NCI-H1092 treated with DMSO at 0.1 percent for 48 hours (cell line): ENCODE data around the gene HS6ST3.

Experiments used
- DNase-seq: peaks from one replicate; lab custom pipeline; 2025; lab: John Stamatoyannopoulos, UW

The HS6ST3 gene

DNA sequence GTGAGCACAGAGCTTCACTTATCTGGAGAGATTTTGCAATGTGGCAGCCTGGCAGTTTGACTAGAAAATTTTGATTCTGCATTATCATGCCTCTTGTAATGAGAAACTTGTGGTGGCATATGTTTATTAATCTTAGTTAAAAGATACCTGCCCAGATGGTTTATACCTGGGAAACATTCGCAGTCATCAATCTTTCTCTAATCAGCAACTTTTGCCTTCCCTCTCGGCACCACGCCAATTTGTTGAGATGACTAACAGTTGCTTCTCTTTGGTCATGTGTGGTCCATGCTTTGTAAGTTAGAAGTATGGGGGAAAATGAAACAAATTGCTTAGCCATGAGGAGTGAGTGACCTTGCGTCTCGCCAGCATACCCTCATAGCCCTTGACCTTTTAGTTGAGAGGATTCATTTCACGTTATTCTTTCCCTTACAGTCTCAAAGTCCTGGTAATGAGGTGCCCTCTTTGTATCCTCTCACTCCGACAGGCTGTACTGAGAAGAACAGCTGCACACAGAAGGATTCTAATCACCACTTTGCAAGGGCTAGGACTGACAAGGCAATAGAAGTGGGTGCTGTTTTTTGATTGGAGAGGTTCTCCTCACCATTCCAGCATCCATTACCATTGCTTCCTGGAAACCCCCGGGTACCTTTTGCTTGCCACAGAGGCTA, 703.0 kb downstream of the HS6ST3 start:
- no peak for DNase-seq

DNA sequence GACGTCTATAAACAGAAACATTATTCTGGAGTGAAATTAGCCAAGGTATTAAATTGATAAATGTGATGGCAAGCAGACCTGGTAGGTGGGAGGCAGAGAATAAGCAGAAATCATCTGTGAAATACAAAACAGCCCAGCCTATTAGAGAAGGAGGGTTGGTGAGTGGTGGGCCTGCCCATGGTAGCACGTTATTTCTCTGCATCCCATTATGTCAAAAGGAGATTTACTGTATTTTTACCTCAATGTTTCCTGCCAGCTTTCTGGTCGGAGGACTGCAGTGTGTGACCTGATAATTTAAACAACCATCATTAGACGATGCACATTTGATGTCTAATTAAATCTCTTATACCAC, 703.5 kb downstream of the HS6ST3 start:
- no peak for DNase-seq

DNA sequence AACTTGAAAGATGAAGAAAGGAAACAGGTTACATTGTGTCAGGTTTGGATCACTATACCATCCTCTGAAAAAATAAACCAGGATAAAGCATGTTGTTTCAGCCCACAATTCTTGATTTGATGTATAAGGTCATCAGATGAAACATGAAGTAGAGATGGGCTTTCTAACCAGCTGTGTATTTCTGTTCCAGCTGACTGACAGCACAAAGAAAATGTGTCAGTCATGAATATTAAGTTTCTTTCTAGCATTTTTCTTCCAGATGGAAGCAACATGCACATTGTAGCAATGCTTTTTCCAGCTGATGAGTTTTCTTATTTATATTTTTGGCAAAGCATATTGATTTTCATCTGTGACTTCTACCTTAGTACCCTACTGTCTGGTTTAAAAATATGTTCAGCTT, 704.8 kb downstream of the HS6ST3 start:
- no peak for DNase-seq

DNA sequence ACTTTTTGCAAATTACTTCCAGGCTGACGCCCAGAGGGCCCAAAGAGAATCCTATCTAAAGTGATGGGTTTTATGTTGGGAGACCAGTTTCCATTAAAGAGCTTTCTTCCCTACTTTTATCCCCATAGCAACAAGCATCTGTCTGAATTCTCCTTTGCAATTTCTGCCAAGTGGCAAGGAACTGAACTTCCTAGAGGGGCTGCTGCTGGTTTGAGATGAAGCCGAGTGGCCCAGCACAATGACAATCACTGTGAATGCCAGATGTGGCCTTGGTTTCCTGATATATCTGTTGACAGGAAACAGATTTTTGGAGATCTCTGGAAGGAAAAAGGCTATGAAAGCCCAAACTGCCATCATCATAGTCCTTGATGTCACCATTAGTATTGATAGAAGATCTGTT, 705.8 kb downstream of the HS6ST3 start:
- DNase-seq = no peak

DNA sequence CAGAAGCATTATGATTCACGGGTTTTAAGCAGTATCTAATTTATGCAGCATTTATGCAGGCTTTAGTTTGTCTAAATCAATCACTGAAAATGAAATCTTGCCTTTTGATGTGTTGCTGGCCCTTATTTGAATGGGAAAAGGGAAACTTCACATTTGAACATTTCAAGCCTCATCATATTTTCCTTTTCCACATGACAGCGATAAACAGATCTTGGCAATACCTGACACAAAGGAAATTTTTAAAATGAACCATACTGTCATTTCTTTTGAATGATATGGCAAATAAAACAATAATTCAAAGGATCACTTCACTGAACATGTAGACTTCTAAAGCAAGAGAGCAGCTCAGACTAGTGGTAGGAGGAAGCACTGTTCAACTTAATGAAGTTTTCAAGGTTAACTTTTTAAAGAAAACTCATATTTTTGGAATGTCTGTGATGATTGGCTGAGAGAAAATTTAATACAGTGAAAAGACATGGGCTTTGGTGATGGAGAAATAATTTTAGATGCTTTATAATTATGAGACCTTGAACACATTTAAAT, 706.3 kb downstream of the HS6ST3 start:
- DNase-seq = no peak

DNA sequence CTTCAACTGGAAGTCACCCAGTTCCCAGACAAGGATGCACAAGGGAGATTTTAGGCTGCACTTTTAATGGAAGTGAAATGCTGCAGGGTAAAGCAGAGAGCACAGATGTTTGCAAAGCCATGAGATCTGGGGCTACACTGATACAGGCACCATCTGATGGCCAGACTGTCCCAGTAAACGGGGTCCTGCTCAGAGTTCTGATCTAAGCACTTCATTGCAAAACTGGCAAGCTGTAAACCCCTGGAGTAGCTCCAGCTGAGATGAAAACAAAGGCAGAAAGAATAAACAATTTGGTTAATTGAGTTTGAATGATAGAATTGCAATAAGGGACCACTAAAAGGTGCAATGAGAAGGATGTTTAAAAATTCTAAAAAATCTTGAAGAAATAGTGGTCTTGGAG, 707.2 kb downstream of the HS6ST3 start:
- DNase-seq = no peak

DNA sequence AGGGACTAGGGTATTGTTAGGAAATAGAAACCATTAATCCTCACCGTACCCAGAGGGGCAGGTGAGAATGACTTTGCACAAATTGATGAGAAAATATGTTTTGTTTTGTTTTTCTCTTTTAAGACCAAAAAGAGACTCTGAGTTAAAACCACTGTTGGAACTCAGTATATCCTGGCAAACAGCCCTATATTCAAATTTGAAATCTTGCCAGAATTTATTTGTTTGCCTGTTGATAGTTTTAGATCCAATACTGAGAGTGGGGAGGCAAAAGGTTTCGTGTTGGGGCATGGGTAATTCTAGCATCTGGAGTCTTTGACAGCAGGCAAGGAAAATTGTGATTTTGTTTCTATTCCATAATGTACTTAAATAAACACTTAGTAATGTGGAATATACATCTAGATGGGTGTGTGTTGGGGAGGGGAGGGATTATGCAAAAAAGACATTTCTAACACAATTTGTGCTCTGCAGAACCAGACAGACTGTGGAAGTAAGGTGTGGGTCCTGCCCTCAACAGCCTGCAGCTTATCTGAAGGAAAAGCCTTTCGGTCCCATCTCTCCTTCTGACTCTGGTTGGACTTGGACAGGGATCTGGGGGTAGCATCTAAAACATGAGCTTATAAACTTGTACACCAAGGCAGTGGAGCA, 713.7 kb downstream of the HS6ST3 start:
- DNase-seq = no peak

DNA sequence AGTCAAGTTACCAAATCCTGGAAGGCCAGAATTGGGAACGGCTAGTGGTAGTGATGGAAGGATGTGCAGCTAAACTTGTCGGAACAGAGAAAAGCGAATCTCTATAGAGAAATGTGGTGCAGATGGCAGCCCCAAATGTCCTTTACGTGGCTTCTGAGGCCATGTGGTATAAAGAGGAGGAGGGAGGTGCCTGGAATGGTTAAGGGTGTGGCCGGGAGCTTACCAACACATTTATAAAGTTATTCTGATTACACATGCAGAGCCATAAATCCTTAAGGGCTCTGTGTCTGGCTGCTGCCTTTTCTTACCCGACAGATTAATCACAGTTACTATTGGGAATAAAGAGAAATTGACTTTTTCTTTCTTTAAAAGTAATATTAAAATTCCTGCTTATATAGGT, 714.3 kb downstream of the HS6ST3 start:
- no peak for DNase-seq

DNA sequence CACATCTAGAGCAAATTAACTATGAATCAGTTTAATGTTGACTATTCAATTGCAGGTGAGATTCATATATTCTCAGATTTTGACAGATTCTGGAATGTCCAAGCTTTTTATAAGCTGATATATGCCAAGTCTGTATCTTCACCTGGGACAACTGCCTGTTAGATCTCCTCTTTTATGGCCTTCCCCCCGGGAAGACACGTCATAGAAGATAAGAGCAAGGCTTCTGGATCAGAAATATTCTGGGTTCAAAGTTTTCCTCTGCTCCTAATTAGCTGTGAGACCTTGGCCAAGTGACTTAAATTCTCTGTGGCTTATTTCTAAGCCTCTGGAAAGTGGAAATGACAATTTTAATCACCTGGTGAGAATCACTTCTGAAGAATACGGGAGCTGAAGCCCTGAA, 716.8 kb downstream of the HS6ST3 start:
- no peak for DNase-seq

DNA sequence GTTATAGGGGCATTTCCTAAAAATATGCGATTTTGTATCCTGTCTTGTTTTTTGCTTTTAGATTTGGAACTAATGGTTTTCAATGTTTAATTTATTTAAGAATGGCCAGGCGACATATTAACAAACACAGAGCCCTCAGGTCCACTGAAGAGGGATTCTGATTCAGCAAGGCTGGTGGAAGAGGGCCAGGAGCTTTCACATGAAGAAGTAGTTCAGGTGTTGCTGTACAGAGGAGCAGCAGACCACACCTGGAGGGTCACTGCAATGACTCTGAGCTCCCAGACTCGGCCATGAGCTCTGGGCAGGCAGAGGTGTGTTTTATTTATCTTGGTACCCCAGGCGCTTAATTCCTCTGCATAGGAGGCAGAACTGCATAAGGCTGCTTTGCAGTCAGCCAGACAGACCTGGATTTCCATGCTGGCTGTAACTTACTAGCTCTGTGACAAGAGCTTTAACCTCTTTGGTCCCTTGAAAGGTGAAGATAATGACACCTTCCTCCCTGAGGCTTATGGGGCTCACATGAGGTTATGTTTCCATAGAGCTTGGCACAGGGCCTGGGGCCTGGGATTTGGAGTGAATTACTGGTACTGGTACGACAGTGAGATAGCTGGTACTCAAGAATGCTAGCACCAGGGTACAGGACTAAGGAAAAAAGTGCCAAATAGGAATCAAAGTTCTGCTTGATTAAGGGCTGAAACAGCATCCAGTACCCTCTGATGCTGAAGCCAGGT, 719.6 kb downstream of the HS6ST3 start:
- DNase-seq = no peak

DNA sequence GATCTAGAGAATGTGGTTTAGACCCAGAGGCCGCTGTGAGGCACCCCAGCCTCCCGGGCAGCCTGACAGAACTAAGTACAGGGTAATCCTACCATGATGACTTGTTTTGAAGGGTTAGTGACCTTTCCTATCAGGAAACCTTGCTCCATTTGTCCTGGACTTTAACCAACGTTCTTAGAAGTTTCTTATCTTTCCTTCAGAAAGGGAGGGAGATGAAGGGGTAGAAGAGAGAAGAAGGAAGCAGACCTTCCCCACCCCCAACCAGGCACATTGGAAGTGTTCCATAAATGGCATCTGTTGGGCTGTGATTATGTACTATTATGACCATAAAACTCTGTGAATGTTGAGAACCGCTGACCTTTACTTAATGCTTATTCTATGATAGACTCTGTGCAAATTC, 720.2 kb downstream of the HS6ST3 start:
- DNase-seq = no peak

DNA sequence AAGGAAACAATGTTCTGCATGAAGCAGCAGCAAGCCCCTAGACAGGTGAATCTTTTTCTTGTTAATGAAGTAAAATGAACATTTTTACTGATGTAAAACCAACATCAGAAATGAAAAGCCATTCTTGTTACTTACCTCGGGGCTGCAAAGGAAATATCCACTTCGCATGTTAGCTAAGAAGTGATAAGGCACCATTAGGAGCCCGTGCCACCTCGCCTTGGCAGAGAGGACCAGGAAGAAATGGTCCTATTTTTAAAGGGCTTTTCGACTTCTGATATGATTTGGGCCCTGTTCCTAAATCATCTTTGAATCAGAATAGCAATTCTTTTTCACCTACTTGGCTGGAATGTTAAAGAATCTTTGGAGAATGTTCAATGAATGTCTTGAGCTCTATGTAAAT, 721.1 kb downstream of the HS6ST3 start:
- DNase-seq = no peak

DNA sequence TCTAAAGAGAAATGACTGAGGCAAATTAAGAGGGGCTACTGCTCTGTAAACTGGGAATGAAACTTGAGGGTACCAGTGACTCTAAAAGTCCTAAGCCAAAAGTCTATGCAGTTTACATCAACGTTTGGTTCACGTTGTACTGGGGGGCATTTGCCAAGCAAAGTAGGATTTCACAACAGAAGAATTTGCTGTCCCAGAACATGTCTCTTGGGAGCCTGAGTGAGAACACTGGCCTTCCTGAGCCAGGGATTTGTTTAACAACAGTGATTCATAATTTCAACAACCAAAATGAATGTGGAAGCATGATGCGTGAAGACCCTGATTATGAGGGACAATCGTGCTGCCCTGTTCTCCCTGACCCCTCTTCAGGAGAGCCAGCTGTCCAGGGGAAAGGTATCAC, 726.4 kb downstream of the HS6ST3 start:
- no peak for DNase-seq

DNA sequence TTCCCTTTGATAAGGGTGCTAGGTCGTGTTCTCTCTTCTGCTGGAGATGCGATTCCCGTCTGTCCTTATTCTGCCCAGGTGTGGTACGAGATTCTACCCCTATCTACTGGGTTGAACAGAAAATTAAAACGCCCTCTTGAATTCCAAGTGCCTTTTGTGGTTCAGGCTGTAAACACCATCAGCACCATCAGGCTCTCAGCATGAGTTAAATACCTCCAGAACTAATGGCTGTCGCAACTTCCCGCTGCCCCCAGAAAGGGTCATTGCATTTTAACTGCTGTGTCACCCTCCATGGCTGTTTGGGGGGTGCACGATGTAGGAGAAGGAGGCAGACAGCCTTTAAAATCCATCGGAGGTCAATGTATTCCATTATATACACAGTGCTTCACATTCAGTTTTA, 727.0 kb downstream of the HS6ST3 start:
- DNase-seq = no peak

DNA sequence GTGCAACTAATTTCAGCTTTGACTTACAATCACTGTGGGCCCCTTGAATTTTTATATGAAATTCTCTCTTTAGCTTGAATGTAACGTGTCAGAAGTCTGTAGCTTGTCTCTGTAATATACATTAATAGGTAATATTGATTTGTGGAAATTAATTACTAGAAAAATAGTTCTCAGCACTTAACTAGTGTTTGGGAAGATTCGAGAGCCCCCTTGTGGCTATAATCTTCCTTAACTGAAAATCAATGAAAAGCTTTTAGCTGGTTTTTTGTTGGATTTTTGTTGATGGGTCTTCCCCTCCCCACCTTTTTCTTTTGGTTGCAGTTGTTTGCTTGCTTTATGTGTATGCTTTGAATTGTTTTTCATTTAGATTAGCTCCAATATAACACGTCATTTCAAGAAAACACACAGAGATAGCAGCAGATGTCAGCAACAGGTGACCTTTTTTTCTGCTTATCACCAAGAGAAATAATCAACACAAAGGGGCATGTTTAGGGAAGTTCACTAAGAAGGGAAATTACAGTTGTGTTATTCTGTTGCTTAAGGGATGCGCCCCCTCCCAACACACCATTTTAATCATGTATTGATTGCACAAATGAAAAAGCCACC, 727.5 kb downstream of the HS6ST3 start:
- peak; percentile 44 for DNase-seq

DNA sequence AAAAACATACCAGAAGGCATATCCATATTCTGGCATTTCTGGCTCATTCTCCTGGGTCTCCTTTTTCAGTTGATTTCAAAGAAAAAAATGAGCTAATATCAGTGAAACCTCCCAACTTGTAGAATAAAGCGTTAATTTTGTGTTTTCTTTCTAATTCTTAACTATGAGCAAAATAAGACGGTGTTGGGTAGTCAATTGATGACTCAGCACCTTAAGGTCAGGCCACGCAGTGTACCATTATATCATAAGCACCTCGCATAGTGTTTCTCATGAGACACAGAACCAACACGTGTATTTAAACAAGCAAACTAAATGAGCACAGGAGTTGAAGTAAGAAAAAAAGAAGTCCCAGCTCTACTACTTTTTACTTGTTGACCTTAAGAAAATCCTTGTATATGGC, 729.5 kb downstream of the HS6ST3 start:
- no peak for DNase-seq

DNA sequence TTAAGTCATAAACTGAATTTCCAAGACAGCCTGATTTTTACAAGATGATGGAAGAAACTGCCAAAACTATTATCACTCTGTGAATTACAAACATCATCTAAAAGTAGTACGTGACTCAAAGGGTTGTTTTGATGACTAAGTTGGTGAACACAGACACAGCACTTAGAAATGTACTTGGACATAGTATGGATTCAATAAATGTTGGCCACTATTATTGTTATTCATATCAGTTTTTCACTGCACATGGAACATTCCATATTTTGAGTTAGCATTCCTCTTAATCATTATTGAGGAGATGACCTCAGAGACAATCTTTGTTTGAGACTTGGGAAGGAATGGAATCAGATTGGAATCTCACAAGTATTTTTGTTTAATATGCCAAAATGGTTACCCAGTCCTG, 731.5 kb downstream of the HS6ST3 start:
- DNase-seq = no peak

DNA sequence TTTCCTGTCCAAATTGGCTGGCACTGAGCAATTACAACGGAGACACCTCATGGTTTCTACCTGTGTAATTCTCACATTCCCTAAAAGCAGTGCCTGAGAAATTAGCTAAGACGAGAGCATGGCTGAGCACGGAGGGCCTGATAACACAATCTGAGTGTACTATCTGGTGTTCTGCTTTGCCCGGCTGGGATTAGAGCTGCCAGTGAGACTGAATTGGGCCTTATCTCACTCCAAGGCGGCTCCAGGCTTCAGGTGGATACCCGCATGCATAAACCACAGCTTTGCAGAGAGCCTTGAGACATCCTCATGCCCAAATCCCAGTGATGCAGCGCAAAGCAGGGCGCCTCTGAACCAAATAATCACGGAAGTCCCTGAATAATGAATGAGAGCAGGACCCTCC, 732.1 kb downstream of the HS6ST3 start:
- DNase-seq = no peak

DNA sequence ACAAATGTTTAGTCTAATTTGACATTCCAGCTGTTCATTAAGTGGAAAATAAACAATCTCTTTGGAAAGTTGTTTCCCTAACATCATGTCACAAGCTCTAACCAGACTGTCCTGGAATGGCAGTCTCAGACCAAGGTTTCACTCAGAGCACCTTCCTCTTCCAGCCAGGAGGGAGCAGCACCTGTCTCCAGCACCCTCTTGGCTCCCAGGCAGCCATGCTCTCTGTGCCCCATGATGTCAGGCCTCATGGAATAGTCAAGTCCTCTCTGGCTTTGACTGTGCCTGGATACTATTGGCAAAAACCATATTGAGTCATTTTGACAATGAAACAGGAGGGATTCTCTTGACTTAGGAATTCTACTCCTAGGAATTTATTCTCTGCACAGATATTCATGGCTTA, 733.0 kb downstream of the HS6ST3 start:
- DNase-seq = peak; percentile 38

DNA sequence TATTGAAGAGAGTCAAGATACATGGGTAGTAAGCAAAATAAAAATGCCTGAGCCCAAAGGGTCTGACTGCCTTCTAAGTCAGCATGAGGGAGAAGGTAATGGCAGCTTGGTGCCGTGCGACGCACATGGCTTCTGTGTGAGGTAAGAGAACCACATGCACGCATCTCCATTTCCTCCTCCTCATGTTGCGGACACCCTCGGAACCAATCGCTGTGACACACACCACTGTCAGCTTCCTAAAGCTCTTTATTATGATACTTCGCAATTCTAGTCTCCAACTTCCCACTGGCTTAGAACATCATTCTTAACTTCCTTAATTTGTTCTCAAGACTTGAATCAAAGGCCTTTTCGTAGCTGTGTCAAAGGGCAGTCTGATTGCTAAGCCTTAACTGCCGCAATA, 734.2 kb downstream of the HS6ST3 start:
- DNase-seq = no peak

DNA sequence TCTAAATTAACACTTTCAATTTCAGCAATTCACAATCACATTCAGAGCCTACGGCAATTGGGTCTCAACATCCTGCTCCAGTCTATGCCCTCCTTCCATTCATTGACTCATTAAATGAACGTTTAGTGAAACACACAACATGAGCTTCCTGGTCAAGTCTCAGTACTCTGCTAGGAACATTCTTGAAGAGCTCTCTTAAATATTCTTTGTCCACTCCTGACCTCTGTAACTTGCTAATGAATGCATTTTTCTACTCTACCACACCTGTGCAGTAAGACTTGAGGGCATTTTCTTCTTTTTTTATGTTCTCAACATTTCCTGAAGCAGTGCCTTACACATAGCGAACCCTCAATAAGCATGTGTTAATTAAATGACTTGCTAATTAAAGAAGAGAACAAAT, 735.7 kb downstream of the HS6ST3 start:
- DNase-seq = no peak

DNA sequence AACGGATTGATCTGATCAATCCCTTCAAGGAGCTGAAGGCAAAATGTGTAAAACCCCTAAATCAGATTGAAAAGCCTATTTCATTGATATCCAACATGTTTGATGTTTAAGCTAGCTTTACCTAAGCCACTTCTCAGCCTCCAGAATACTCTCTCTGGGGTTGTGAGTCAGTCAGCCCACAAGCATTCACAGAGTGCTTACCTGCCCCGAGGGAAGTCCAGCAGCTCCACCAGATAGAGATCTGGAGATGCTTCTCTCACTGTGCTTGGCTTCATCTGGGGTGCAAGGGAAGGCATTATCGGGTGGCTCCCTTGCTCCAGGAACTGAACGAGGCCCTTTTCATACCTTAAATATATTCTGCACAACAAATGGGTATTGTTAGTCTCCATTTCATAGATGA, 744.7 kb downstream of the HS6ST3 start:
- DNase-seq = no peak

DNA sequence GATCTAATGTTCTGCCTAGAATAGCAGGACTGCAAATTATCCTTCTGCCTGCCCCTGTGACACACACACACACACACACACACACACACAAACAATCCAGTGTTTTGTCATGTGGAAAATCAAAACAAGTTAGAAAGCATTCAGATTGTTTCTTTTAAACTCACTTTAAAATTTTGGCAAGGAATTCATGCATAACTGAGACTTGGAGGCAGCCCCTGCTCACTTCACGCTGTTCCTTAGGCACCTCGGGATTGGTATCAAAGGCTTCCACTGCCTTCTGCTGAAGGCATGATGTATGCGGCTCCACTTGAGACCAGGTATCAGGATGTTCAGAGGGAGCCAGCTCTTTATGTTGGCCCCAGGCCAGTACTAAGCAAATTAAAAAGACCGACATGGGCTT, 745.6 kb downstream of the HS6ST3 start:
- DNase-seq = no peak
